ENCODE measurements around the gene TCN2.

TCN2 gene

GRCh38 chr22:30617819-30618218 lies 10.8 kb downstream of the TCN2 start:
- no peak for TF ChIP-seq TAF1 (IDR thresholded peaks at IDR 0.05; ENCODE audit: borderline replicate concordance, insufficient read depth, low read length)
- TF ChIP-seq FOXP2 (optimal IDR thresholded peaks at IDR 0.05; ENCODE audit: borderline replicate concordance, extremely low read depth, extremely low read length, insufficient read depth), result no peak
- TF ChIP-seq SIN3A (IDR thresholded peaks at IDR 0.05; ENCODE audit: borderline replicate concordance, insufficient read depth, low read length), result no peak
- TF ChIP-seq, protein P1, sequence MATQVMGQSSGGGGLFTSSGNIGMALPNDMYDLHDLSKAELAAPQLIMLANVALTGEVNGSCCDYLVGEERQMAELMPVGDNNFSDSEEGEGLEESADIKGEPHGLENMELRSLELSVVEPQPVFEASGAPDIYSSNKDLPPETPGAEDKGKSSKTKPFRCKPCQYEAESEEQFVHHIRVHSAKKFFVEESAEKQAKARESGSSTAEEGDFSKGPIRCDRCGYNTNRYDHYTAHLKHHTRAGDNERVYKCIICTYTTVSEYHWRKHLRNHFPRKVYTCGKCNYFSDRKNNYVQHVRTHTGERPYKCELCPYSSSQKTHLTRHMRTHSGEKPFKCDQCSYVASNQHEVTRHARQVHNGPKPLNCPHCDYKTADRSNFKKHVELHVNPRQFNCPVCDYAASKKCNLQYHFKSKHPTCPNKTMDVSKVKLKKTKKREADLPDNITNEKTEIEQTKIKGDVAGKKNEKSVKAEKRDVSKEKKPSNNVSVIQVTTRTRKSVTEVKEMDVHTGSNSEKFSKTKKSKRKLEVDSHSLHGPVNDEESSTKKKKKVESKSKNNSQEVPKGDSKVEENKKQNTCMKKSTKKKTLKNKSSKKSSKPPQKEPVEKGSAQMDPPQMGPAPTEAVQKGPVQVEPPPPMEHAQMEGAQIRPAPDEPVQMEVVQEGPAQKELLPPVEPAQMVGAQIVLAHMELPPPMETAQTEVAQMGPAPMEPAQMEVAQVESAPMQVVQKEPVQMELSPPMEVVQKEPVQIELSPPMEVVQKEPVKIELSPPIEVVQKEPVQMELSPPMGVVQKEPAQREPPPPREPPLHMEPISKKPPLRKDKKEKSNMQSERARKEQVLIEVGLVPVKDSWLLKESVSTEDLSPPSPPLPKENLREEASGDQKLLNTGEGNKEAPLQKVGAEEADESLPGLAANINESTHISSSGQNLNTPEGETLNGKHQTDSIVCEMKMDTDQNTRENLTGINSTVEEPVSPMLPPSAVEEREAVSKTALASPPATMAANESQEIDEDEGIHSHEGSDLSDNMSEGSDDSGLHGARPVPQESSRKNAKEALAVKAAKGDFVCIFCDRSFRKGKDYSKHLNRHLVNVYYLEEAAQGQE (IDR thresholded peaks at IDR 0.05; ENCODE audit: insufficient read depth in 1 of 2, low read depth in 2 of 2, low read length in 2 of 2), result no peak
- TF ChIP-seq POLR2AphosphoS5 (IDR thresholded peaks at IDR 0.05; ENCODE audit: low read depth, low read length), result no peak

GRCh38 chr22:30626413-30626812 lies 19.4 kb downstream of the TCN2 start:
- TF ChIP-seq, protein P1 (IDR thresholded peaks at IDR 0.05; ENCODE audit: insufficient read depth in 1 of 2, low read depth in 2 of 2, low read length in 2 of 2), result no peak
- TF ChIP-seq TAF1 (IDR thresholded peaks at IDR 0.05; ENCODE audit: borderline replicate concordance, insufficient read depth, low read length), result no peak
- no peak for TF ChIP-seq POLR2AphosphoS5 (IDR thresholded peaks at IDR 0.05; ENCODE audit: low read depth, low read length)
- TF ChIP-seq SIN3A (IDR thresholded peaks at IDR 0.05; ENCODE audit: borderline replicate concordance, insufficient read depth, low read length), result no peak
- no peak for TF ChIP-seq FOXP2 (optimal IDR thresholded peaks at IDR 0.05; ENCODE audit: borderline replicate concordance, extremely low read depth, extremely low read length, insufficient read depth)

DNA sequence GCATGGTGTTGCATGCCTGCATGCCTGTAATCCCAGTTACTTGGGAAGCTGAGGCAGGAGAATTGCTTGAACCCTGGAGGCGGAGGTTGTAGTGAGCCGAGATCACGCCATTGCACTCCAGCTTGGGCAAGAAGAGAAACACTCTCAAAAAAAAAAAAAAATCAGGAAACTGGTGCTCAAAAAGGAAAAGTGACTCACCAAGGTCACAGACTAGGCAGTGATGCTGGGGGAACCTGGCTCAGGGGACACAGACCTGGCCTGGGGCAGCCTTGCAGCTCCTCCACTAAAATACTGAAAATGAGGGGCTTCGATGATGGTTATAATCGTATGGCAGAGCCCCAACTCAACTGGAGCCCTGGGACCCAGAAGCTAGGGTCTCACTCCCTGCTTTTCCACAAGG lies 20.5 kb downstream of the TCN2 start:
- TF ChIP-seq POLR2AphosphoS5 (IDR thresholded peaks at IDR 0.05; ENCODE audit: low read depth, low read length) (no peak), FOXP2 (optimal IDR thresholded peaks at IDR 0.05; ENCODE audit: borderline replicate concordance, extremely low read depth, extremely low read length, insufficient read depth) (no peak), TAF1 (IDR thresholded peaks at IDR 0.05; ENCODE audit: borderline replicate concordance, insufficient read depth, low read length) (no peak), SIN3A (IDR thresholded peaks at IDR 0.05; ENCODE audit: borderline replicate concordance, insufficient read depth, low read length) (no peak)
- TF ChIP-seq, protein P1 (IDR thresholded peaks at IDR 0.05; ENCODE audit: insufficient read depth in 1 of 2, low read depth in 2 of 2, low read length in 2 of 2), result no peak

GRCh38 chr22:30628491-30628890 lies 21.5 kb downstream of the TCN2 start:
- TF ChIP-seq, protein P1 (IDR thresholded peaks at IDR 0.05; ENCODE audit: insufficient read depth in 1 of 2, low read depth in 2 of 2, low read length in 2 of 2), result no peak
- TF ChIP-seq FOXP2 (optimal IDR thresholded peaks at IDR 0.05; ENCODE audit: borderline replicate concordance, extremely low read depth, extremely low read length, insufficient read depth) (no peak), SIN3A (IDR thresholded peaks at IDR 0.05; ENCODE audit: borderline replicate concordance, insufficient read depth, low read length) (no peak), POLR2AphosphoS5 (IDR thresholded peaks at IDR 0.05; ENCODE audit: low read depth, low read length) (no peak), TAF1 (IDR thresholded peaks at IDR 0.05; ENCODE audit: borderline replicate concordance, insufficient read depth, low read length) (no peak)
